ENCODE data around the gene FAM20C. TPM values are rescaled to one million over a fixed set of nuclear protein-coding genes. Genes with fewer than 3 reads are reported as not detected.
"Not testable (repeated sequence)": the region's sequence is repeated elsewhere in the genome, so short reads cannot be mapped to it uniquely, and the experiment has no call there.

Gene FAM20C
- total RNA-seq, 3 donors from 2014 or later (not counting 1 experiment from before 2014, with no cell fraction given): 1.2 to 8.6 (median 3.9) TPM

DNA sequence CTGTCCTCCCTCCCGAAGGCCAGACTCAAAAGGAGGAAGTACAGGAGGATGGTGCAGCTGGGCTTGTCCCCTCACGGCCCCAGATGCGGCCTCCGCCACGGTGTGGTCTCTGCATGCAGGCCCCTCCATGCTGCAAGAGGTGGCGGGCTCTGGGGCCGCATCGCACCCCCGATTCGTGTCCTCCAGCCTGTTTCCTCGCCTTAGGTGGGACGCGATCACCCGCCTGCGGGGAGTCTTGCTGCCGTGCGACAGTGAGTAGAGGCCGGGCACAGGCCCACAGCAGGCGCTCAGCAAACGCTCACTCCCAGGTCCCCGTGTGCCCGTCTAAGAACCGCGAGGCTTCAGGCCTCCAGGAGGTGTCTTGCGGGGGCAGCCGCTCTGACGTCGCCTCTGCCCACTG, 13.9 kb upstream of the FAM20C start:
- no peaks in the 10 kb centered on the region for H3K27me3 Mint-ChIP-seq (ENCODE audit: low read depth in 2 of 2)
- Histone ChIP-seq H3K36me3 (ENCODE audit: control insufficient read depth, insufficient read depth, low read length) (no peaks in the 10 kb centered on the region), H3K9me3 (ENCODE audit: control insufficient read depth, insufficient read depth, low read length) (no peaks in the 10 kb centered on the region), H3K4me3 (ENCODE audit: low read length) (no peak overlapping the region), H3K4me1 (ENCODE audit: control insufficient read depth, insufficient read depth, low read length) (no peaks in the 10 kb centered on the region), H3K27ac (ENCODE audit: low read length) (no peak overlapping the region), H3K27me3 (ENCODE audit: control insufficient read depth, insufficient read depth, low read length) (no peaks in the 10 kb centered on the region)
- ATAC-seq (no peak), DNase-seq (no peak)
- TF ChIP-seq, protein P1, sequence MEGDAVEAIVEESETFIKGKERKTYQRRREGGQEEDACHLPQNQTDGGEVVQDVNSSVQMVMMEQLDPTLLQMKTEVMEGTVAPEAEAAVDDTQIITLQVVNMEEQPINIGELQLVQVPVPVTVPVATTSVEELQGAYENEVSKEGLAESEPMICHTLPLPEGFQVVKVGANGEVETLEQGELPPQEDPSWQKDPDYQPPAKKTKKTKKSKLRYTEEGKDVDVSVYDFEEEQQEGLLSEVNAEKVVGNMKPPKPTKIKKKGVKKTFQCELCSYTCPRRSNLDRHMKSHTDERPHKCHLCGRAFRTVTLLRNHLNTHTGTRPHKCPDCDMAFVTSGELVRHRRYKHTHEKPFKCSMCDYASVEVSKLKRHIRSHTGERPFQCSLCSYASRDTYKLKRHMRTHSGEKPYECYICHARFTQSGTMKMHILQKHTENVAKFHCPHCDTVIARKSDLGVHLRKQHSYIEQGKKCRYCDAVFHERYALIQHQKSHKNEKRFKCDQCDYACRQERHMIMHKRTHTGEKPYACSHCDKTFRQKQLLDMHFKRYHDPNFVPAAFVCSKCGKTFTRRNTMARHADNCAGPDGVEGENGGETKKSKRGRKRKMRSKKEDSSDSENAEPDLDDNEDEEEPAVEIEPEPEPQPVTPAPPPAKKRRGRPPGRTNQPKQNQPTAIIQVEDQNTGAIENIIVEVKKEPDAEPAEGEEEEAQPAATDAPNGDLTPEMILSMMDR (IDR thresholded peaks at IDR 0.05): no peak
- no peaks in the 10 kb centered on the region for H3K9me3 Mint-ChIP-seq
- WGBS (ENCODE audit: insufficient coverage): 85% methylated on average over 28 of the region's 28 CpGs
- no peak overlapping the region for H3K4me3 Mint-ChIP-seq
- no peak overlapping the region for H3K27ac Mint-ChIP-seq
- no peaks in the 10 kb centered on the region for H3K36me3 Mint-ChIP-seq
- no peaks in the 10 kb centered on the region for H3K4me1 Mint-ChIP-seq
- intact Hi-C loops (cut with micrococcal nuclease): no loop called here

DNA sequence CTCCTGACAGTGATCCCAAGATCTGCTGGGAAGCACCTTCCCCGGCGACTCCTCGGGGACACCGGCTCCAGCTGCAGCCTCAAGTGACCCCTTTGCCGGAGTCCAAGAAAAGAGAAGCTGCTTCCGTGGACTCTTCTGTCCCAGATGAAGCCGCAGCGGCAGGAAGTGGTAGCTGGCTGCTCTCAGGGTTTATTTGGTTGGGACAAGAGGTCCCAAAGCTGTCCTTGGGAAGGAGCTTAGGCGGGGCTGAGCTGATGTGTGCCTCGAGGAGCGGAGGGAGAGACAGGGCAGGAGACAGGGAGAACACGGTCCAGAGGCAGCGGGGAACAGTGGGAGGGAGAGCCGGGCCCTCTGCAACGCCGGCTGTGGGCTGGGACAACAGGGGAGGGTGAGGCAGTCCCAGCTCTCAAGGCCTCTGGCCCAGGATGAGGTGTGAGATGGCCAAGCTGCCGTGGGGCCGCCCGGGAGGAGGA, 13.1 kb upstream of the FAM20C start:
- DNase-seq (no peak), ATAC-seq (no peak)
- Mint-ChIP-seq H3K9me3 (no peaks in the 10 kb centered on the region), H3K4me3 (no peak overlapping the region), H3K36me3 (no peaks in the 10 kb centered on the region), H3K27ac (no peak overlapping the region), H3K4me1 (no peaks in the 10 kb centered on the region), H3K27me3 (ENCODE audit: low read depth in 2 of 2) (no peaks in the 10 kb centered on the region)
- Histone ChIP-seq H3K27ac (ENCODE audit: low read length) (no peak overlapping the region), H3K36me3 (ENCODE audit: control insufficient read depth, insufficient read depth, low read length) (no peaks in the 10 kb centered on the region), H3K4me1 (ENCODE audit: control insufficient read depth, insufficient read depth, low read length) (no peaks in the 10 kb centered on the region), H3K9me3 (ENCODE audit: control insufficient read depth, insufficient read depth, low read length) (no peaks in the 10 kb centered on the region), H3K4me3 (ENCODE audit: low read length) (no peak overlapping the region), H3K27me3 (ENCODE audit: control insufficient read depth, insufficient read depth, low read length) (no peaks in the 10 kb centered on the region)
- intact Hi-C loops (cut with micrococcal nuclease): no loop called here
- TF ChIP-seq, protein P1 (IDR thresholded peaks at IDR 0.05): no peak
- WGBS (ENCODE audit: insufficient coverage): 84% methylated on average over 19 of the region's 19 CpGs

DNA sequence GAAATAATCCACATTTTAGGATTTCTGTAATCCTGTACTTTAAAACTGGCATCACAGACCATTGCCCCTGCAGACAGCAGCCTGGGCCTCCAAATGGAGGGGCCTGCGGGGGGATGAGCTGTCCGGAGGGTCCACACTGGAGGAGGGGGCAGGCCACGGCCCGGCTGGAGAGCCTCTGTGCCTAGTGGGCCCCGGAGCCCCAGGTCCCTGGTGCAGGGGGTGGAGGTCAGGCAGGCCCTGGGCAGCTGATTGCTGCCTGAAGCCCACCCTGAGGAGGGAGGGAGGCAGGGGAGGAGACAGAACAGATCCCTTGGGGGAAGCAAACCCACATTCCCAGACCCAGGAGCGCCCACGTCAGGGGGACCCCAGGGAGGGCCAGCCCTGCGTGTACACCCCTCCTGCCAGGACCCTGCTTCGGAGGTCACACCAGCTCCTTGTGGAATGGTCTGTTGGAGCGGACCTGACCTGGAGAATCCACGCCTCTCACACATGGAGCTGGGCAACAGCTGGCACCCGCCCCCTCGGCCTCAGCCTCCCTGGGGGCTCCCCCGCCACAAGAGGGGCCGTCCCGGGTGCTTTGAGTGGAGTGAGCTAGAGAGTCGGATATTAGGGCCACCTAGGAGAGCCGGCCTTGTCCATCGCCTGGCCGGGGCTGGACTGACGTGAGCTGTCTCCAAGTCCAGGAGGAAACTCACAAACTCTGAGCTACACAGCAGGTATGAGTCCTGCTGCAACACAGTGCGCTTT, 12.2 kb upstream of the FAM20C start:
- no peaks in the 10 kb centered on the region for H3K4me1 Mint-ChIP-seq
- Histone ChIP-seq H3K36me3 (ENCODE audit: control insufficient read depth, insufficient read depth, low read length) (no peaks in the 10 kb centered on the region), H3K4me1 (ENCODE audit: control insufficient read depth, insufficient read depth, low read length) (no peaks in the 10 kb centered on the region), H3K27ac (ENCODE audit: low read length) (no peak overlapping the region), H3K27me3 (ENCODE audit: control insufficient read depth, insufficient read depth, low read length) (no peaks in the 10 kb centered on the region), H3K4me3 (ENCODE audit: low read length) (no peak overlapping the region), H3K9me3 (ENCODE audit: control insufficient read depth, insufficient read depth, low read length) (no peaks in the 10 kb centered on the region)
- H3K36me3 Mint-ChIP-seq: no peaks in the 10 kb centered on the region
- TF ChIP-seq, protein P1 (IDR thresholded peaks at IDR 0.05): no peak
- intact Hi-C loops (cut with micrococcal nuclease): no loop called here
- ATAC-seq (no peak), DNase-seq (no peak)
- H3K9me3 Mint-ChIP-seq: no peaks in the 10 kb centered on the region
- 86% methylated on average over 22 of the region's 22 CpGs for WGBS (ENCODE audit: insufficient coverage)
- H3K27me3 Mint-ChIP-seq (ENCODE audit: low read depth in 2 of 2): no peaks in the 10 kb centered on the region
- H3K27ac Mint-ChIP-seq: no peak overlapping the region
- H3K4me3 Mint-ChIP-seq: no peak overlapping the region

DNA sequence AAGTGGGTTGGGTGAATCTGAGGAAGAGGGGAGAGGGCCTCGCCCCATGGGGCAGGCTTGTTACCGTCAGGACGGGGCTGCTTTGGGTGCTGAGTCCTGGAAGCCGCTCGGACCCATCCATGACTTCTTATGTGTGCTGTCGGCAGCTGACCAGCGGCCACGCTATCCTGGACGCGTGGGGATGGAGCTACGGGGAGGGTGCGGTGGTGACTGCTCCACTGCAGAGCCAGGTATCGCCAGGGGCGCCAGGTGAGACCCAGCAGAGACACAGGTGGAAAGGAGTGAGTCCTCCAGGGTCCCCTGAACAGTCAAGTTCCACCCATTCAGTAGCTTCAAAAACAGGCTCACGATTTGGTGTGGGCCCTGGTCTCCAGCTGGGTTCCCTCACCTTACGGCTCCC, 10.6 kb upstream of the FAM20C start:
- Histone ChIP-seq H3K4me1 (ENCODE audit: control insufficient read depth, insufficient read depth, low read length) (no peaks in the 10 kb centered on the region), H3K9me3 (ENCODE audit: control insufficient read depth, insufficient read depth, low read length) (no peaks in the 10 kb centered on the region), H3K27ac (ENCODE audit: low read length) (no peak overlapping the region), H3K27me3 (ENCODE audit: control insufficient read depth, insufficient read depth, low read length) (no peaks in the 10 kb centered on the region), H3K36me3 (ENCODE audit: control insufficient read depth, insufficient read depth, low read length) (no peaks in the 10 kb centered on the region), H3K4me3 (ENCODE audit: low read length) (no peak overlapping the region)
- WGBS (ENCODE audit: insufficient coverage): 89% methylated on average over 16 of the region's 16 CpGs
- no peaks in the 10 kb centered on the region for H3K36me3 Mint-ChIP-seq
- intact Hi-C loops (cut with micrococcal nuclease): no loop called here
- no peaks in the 10 kb centered on the region for H3K9me3 Mint-ChIP-seq
- DNase-seq (no peak), ATAC-seq (no peak)
- TF ChIP-seq, protein P1 (IDR thresholded peaks at IDR 0.05): no peak
- no peak overlapping the region for H3K4me3 Mint-ChIP-seq
- no peaks in the 10 kb centered on the region for H3K27me3 Mint-ChIP-seq (ENCODE audit: low read depth in 2 of 2)
- H3K27ac Mint-ChIP-seq: no peak overlapping the region
- H3K4me1 Mint-ChIP-seq: no peaks in the 10 kb centered on the region

DNA sequence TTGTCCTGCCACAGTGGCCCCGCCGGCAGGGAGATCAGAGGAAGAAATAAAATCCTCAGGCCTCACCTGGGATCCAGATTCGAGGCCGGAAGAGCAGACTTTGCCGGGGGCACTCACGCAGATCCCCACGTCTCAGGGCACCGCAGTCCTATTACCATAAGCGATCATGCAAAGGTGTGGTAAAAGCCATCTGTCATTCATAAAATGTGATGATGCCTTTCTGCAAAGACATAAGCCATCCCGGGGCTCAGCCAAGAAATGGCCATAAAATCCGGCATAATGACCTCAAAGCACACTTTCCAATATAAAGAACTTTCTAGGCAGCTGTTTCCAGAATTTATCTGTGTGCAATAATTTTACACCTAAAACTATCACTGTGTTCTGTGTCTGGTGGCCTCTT, 9.9 kb upstream of the FAM20C start:
- WGBS (ENCODE audit: insufficient coverage): 88% methylated on average over 2 of the region's 11 CpGs
- not testable (repeated sequence) for H3K27me3 Mint-ChIP-seq (ENCODE audit: low read depth in 2 of 2); DNase-seq

More for the DNA sequence above, 9.9 kb upstream of the FAM20C start:
- H3K27ac Mint-ChIP-seq; H3K4me3 ChIP-seq (ENCODE audit: low read length); H3K4me3 Mint-ChIP-seq; H3K27me3 ChIP-seq (ENCODE audit: control insufficient read depth, insufficient read depth, low read length); H3K9me3 Mint-ChIP-seq; H3K4me1 ChIP-seq (ENCODE audit: control insufficient read depth, insufficient read depth, low read length); H3K36me3 ChIP-seq (ENCODE audit: control insufficient read depth, insufficient read depth, low read length); ATAC-seq; H3K36me3 Mint-ChIP-seq; intact Hi-C loops (cut with micrococcal nuclease); H3K4me1 Mint-ChIP-seq; H3K9me3 ChIP-seq (ENCODE audit: control insufficient read depth, insufficient read depth, low read length); H3K27ac ChIP-seq (ENCODE audit: low read length): not testable (repeated sequence)

Measured in natural killer cell (primary cell).